Measurements from ENCODE around the gene VAV2.
A peak's percentile ranks its signal among the peaks of the same experiment; 100 is the strongest.

VAV2 gene

DNA sequence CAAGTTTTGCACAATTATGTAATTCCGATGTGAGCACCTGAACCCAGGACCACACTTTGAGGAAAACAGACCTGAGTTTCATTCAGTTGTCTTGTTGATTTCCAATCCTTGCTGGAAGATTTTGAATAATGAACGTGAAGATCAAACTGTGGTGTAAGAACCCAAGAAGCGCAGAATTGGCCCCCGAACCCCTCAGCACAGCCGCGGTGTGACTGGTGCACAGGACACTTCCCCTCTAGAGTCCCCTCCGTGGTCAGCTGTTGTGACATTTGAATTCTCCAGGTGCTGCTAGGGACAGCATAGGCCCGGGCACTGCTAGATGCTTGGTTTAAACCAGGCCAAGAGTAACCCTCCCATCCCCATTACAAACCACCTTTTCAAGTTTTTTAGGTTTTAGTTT, 34.9 kb upstream of the VAV2 start:
- DNase-seq (ENCODE audit: low read depth) = no peak

GRCh38 chr9:134026581-134026980, 34.5 kb upstream of the VAV2 start:
- no peak for DNase-seq (ENCODE audit: low read depth)

- DNase-seq (ENCODE audit: low read depth) = peak; percentile 32
These were observed 33.8 kb upstream of the VAV2 start for GRCh38 chr9:134025606-134026541.

DNA sequence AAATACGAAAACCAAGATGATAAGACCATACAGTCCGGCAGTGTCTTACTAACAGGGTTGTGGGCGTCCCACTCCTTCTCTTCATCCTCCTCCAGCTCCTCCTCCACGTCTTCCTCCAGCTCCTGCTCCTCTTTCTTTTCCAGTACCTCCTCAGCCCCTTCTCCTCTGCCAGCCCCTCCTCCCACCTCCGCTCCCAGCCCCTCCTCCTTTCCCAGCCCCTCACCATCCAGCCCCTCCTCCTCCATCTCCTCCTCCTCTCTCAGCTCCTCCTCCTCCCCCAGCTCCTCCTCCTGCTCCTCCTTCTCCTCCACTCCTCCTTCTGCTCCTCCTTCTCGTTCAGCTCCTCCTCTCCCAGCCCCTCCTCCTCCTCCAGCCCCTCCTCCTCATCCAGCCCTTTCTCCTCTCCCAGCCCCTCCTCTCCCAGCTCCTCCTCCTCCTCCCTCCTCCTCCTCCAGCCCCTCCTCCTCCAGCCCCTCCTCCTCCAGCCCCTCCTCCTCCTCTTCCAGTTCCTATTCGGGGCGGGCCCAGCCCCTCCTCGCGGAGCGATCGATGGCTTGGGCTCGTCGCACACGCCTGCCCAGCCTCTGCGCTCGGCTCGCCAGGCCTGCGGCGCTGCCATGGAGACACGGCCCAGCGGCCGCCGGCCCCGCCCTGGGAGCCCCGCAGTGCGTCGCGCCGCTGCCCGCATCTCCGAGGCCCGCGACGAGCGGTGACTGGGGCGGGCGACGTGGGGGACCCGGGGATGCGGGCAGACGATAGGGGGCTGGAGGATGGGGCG, 32.9 kb upstream of the VAV2 start, which contains the start of gene BRD3OS:
BRD3OS (plus strand) TSS at position 654 of the 778 bp plus-strand sequence. CDS start 1,267 bp downstream, outside the sequence.
- DNase-seq (ENCODE audit: low read depth) = peak; percentile 86

DNA sequence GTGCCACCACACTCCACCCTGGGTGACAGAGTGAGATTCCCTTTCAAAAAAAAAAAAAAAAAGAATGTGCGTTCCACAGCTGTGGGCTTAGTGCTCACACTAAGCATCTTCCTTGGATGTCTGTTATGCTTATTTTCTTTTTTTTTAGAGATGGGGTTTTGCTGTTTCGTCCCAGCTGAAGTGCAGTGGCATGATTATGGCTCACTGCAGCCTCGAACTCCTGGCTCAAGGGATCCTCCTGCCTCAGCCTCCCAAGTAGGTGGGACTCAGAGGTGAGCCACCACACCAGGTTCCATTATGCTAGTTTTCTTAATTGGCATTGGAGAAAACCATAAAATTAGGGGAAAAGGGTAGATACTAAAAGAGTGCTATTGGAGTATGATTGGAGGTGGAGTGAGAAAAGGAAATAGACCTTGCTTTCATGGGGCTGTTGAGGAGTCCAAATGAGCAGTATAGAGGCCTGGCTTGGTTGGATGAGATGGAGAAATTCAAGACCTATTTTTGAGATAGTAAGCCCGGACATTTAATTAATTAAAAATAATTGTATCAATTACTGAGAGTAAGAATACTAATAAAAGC, 32.2 kb upstream of the VAV2 start:
- DNase-seq (ENCODE audit: low read depth) = no peak

GRCh38 chr9:134014946-134015345, 22.8 kb upstream of the VAV2 start:
- no peak for DNase-seq (ENCODE audit: low read depth)

- DNase-seq (ENCODE audit: low read depth) = no peak
These were observed 19.3 kb upstream of the VAV2 start for GRCh38 chr9:134011401-134011800.

GRCh38 chr9:134010310-134011173, 18.4 kb upstream of the VAV2 start:
- no peak for DNase-seq (ENCODE audit: low read depth)

DNA sequence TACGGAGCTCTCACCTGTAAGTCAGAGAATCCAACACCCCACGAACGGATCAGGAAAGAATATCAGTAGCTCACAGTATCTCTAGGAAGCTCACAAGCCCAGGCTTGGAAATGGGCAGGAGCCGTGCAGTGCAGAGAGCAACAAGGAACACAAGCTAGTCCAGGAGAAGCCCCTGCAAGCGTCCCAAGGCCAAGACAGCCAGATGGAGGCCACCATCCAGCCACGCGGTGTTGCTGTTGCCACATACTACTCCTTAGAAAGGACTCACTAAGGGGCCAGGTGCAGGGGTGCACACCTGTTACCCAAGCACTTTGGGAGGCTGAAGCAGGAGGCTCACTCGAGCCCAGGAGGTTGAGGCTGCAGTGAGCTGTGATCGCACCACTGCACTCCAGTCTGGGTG, 15.4 kb upstream of the VAV2 start:
- DNase-seq (ENCODE audit: low read depth) = no peak

DNA sequence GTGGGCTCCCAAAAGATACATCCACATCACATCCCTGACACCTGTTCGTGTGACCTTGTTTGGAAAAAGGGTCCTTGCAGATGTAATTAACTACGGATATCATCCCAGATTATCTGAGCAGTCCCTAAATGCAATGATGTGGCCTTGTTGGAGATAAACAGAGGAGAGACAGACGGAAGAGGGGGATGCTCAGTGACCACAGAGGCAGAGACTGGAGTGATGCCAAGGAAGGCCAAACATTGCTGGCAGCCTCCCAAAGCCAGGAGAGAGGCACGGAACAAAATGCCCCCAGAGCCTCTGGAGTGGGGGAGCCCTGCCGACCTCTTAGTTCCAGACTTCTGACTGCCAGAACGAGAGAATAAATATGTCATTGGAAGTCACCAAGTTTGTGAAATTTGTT, 15.0 kb upstream of the VAV2 start:
- no peak for DNase-seq (ENCODE audit: low read depth)

GRCh38 chr9:134005381-134005780, 13.3 kb upstream of the VAV2 start:
- no peak for DNase-seq (ENCODE audit: low read depth)

GRCh38 chr9:134004881-134005280, 12.8 kb upstream of the VAV2 start:
- DNase-seq (ENCODE audit: low read depth) = no peak

DNA sequence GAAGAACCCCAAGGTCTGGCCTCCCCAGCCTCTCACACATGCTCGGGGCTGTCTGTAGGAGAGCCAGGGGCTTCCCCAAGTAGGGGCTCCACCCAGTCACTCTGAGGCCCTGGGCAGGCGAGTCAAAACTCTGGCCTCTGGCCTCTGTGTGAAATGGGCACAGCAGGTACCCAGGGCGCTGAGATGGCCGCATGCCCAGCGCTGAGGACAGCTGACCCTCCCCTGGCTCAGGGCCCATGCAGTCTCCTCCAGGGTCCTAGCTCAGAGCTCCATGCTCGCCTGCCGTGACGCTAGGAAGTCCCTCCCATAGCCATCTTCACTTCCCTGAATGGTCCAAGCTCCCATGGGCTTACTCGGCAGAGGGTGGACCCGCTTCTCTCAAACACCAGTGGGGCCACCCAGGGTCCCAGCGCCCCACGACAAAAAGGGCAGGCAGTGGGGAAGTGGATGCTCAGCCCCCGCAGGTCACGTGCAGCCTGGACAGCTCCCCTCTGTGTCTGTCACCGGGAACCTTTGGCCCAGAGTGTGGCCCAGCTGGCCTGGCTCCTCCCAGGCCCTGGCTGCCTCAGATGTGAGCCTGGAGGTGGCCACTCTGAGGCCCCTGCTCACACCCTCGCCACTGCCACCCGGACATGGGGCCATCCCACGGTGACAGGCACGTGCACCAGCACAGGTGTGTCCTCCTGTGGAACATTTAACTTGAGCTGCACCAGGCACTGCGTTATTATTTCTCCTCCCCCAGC, 12.2 kb upstream of the VAV2 start:
- no peak for DNase-seq (ENCODE audit: low read depth)

GRCh38 chr9:134003237-134003636, 11.1 kb upstream of the VAV2 start:
- no peak for DNase-seq (ENCODE audit: low read depth)

GRCh38 chr9:134002796-134003195, 10.7 kb upstream of the VAV2 start:
- DNase-seq (ENCODE audit: low read depth) = no peak

DNA sequence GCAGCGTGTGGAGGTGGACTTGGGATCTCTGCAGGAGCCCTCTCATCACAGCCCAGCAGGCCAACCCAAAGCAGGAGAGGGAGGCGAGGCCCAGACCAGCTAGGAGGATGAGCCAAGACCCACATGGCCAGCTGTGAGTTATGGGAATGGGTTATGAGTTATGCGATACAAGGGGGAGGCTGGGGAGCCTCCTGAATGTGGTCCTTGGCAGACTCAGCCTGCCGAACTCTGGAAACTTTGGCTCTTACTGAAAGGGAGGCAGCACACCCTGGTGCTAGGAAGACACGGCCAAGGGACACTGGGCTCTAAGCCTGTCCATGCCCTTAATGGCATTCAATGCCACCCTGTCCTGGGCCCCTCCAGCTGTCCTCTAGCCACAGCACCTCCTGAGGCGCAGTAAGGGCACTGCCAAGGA, 7.7 kb upstream of the VAV2 start:
- no peak for DNase-seq (ENCODE audit: low read depth)

- DNase-seq (ENCODE audit: low read depth) = no peak
These were observed 6.9 kb upstream of the VAV2 start for GRCh38 chr9:133998915-133999595.

GRCh38 chr9:133997584-133997983, 5.5 kb upstream of the VAV2 start:
- DNase-seq (ENCODE audit: low read depth) = no peak

DNA sequence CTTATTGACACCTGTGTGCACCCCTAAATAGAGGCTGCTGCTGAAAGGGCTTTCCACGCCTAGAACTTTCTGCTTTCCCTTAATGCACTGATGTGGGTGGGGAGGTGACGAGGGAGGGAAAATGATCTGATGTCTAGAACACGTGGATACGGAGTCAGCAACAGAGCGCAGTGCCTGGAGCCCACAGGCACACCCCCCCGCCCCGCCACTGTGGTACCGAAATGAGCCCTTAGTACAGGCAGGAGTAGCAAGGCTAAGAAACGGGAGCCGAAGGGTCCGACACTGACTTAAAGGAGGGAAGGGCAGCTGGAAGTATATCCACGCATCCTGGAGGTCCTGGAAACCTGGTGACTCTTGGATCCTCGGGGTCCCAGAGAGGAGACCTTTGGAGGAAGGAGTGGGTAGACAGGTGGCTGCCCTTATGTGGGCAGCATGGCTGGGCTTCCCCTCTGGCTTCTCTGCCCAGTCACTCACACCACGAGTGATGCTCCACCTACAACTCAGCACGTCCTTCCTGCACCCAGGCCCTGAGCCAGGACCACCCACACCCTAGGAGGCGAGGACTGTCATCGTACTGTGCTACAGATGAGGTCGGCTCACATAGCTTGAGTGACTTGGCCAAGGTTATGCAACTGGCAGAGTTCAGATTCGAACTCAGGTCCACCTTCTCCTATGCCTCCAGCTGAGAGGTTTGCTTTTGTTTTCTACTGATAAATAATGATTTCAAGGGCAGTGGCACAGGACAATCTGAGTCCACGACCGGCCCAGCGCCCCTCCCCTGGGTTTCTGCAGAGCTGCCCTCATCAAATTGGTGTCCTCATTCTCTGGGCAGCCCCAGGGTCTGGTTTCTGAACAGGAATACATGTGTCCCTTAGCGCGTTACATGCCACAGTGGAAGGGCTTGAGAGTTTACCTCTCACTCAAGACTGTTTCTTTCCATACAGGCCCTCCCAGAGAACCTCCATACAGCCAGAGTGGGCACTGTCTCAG, 4.7 kb upstream of the VAV2 start:
- no peak for DNase-seq (ENCODE audit: low read depth)

Measured in activated T-cell treated with anti-CD3 and anti-CD28 coated beads for 1 hour (primary cell).